GM19328 (cell line): ENCODE measurements around the gene DPCD.
"Not testable (repeated sequence)": the region's sequence is repeated elsewhere in the genome, so short reads cannot be mapped to it uniquely, and the experiment has no call there.

Source experiments
- ATAC-seq: cut with Tn5 transposase; IDR thresholded peaks from one replicate; pipeline ENCODE4 v1.9.1; 2021; ENCODE audit warnings: mild to moderate bottlenecking, moderate library complexity; ENCODE audit not compliant: unreplicated experiment

DPCD gene

DNA sequence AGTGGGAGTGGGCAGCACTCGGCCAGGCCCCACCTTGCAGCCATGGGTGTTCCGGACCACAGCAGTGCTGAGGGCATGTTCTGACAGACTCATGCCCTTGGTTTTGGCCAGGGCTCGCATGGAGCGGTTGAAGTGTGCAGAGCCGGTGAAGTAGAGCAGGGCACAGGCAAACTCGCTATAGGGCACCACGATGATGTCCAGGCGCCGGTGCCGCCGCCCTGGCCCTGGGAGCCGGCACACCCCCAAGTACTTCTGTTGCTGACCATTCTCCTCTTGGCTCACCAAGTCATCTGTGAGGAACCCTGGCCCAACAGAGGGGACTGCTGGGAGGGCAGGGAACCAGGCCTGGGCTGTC lies 8.6 kb upstream of the DPCD start:
- no peak for ATAC-seq

DNA sequence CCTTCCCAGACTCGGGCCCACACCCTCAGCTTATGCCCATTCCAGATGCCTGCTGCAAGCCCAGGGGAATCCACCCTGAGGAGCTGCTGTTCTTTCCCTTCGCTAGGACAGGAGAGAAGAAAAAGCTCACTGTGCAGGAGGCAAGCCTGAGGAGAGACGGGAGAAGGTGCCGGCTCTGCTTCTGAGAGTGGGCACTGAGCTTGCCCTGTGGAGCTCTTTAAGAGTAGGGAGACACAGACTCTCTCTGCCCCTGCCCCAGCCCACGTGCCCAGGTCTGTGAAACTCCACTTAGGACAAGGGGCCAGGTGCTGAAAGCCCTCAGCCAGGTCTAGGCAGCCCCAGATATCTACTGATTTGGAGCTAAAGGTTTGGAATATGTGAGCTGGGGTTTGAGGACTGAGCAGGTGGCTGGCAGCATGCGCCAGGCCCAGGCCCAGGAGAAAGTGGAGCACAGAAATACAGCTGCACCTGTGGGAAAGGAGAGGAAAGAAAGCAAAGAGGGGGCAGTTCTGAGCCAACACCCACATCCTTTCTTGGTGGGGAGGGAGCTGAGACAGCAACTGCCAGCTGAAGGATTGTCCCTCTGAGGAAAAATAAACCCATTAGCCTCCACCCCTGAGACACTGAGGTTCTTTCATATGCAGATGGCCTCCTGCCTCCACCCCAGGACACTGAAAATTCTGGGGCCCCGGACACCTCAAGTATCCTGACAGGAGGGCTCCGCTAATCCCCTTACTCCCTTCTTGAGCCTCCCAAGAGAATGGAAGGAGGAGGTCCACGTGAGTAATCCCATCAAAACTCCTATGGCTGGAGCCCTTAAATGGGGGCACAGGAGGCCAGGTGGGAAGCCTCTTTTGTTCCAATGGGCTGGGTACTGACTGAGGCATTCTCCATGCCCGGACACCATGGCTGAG lies 7.4 kb upstream of the DPCD start:
- ATAC-seq: no peak

GRCh38 chr10:101585841-101586240 lies 2.3 kb upstream of the DPCD start:
- ATAC-seq: no peak

DNA sequence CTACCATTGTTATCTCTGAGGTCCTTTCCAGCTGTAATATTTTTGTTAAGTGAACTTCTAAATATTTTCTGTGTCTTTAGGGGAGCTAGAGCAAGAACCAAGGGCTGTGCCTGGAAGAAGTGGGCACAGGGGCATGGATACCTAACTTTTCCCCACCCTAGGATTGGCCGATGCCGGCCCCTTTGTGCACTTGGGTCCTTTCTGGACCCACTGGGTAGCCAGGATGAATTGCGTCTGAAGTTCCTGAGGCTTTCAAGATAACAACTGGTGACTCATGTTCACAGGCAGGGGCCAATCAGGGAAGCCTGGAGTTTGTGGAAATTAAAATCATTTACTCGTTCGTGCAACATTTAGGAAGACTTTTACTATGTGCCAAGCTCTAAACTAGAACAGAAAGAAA lies 758 bp downstream of the DPCD start:
- ATAC-seq: no peak

DNA sequence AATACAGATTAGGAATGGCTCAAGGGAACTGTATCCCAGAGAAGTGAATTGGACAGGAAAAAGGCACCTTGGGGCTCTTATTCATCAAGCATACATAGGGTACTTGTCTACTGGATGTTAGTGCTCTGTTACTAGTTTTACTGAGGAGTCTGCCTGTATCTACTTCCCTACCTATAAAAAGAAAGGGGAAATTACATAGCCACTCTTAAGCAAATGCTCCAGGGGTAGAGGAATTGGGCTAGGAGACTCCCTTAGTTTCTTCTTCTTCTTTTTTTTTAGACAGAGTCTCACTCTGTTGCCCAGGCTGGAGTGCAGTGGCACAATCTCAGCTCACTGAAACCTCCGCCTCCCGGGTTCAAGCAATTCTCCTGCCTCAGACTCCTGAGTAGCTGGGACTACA lies 5.2 kb downstream of the DPCD start:
- not testable (repeated sequence) for ATAC-seq

DNA sequence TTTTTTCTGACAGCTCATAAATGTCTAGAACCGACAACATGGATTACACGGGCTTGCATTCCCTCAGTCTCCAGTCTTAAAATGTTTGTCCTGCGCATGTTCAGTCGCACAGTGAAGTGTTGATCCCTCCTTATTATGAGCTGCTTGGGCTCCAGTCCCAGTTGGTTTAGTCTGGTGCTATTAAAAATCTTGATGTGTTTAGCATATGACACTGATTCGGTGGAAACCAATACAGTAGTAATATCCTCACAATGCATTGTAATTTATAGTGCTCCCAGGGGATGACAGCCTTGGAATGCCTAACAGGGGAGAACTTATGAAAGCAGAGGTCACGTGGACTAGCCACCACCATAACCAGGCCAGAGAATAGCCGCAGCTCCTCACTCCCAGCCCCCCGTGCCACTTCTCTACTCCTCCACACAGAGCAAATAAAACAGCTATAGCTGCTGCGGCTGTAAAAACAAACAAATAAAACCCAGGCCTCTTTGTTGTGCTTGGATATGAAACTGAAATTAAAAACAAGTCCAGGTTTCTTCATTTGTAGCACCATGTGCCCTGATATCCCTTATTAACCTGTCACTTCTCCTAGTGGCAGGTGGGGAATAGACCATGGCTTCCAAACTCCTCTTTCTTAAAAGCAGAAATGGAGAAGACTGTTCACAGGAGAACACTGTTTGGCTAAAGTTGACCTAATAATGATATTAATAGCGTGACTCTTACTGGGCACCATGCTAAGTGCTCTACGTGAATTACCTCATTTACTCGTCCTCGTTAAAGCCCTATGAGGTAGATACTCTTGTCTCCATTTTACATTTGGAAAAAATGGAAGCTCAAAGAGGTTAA lies 7.7 kb downstream of the DPCD start:
- no peak for ATAC-seq

DNA sequence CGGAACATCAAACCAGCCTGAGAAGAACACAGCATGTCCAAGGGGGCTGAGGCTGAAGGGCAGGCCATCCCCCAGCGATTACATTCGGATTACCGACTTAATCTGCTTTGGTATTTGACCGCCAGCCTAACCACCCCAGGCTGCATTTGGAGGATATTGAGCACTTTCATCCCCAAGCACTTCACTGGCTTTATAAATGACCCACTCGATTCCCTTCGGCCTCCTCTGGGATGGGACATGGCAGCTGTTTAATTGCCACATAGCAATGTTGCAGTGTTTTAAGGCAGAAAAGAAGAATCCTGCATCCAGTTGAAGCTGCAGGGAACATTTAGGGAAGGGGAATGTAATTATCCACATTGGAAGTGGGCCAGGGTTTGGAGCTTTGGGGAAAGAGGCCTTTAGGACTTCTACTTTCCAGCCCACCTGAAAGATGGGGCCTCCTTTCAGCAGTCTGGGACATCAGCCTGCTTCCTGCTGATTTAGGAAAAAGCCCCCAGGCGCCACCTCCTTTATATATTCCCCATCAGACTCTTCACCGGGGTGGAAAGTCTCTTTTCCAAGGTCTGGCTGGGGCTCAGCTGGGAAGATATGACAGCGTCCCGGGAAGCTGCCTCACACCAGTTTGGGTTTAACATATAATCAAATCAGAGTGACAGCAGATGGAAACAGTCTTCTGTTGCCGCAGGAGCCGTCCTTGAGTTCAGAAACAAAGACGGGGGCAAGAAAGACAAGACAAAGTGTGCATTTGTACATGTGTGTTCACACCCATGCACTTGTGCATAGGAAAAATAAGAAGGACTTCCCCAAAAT lies 9.2 kb downstream of the DPCD start:
- no peak for ATAC-seq

DNA sequence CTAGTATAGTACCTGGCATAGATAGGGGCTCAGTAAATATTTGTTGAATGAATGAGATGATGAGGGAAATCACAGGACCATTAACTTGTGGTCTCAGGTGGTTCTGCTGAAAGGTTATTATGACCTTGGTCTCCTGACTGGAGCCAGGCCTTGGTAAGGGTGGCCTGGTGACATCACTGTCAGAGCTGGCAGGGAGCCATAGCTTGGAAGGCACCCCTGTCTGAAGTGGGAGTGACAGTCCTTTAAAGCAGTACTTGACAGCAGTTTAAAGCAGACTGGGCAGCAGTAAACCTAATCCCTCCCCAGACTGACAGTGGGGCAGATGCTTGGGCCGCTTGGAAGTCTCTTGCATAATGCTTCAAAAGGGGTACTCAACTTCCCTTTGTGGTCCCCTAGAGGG lies 13.4 kb downstream of the DPCD start:
- ATAC-seq: no peak

DNA sequence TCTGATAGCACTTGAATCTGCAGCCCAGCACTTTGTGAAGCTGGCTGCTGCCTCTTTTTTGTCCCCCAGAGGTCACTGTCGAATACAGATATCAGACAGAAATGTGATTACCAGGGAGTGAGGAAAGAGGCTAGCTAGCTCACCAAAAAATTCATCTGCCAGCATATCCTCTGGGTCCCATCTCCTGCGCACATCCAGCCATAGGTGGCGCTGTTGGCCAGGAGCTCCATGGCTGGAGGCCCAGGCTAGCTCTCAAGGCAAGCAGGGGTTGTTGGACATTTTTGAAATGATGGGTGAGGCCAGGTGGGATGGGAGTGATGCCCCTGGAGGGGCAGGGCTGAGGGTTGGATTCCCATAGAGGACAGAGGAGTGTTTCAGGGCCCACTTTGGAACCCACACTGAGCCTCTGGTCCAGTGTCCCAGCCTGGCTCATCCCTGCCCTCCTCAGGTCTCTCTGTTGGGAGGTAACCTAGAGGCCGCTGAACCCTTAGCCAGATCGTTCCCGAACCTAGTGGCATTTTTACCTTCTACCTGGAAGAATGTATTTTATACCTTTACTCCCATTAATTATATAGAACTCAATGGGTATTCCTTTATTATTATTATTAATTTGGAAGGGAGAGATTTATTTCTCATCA lies 14.8 kb downstream of the DPCD start:
- ATAC-seq: no peak

DNA sequence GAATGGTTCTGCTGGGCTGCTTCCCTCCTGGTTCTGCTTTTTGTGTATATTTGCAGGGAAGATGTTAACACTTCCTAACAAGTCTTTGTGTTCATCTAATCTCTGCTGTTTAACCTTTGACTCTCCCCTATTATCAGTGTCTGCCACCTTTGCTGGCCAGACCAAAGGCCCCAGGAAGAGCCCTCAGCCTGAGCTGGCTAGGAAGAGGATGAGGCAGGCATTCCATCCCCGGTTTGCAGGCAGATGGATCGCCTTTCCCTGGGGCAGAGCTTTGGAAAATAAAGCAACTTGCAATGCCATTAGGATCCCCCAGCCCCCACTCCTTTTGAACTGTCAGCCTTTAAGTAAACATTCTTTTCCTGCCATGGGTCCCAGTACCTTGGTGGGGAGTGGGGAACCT lies 19.0 kb downstream of the DPCD start:
- no peak for ATAC-seq

GRCh38 chr10:101609481-101609880 lies 21.4 kb downstream of the DPCD start:
- no peak for ATAC-seq

GRCh38 chr10:101611096-101611905 lies 23.2 kb downstream of the DPCD start:
- no peak for ATAC-seq

- ATAC-seq: no peak
Measured at GRCh38 chr10:101612086-101612485, 24.0 kb downstream of the DPCD start.

GRCh38 chr10:101612872-101613271 lies 24.8 kb downstream of the DPCD start:
- no peak for ATAC-seq

GRCh38 chr10:101613646-101614045 lies 25.5 kb downstream of the DPCD start:
- no peak for ATAC-seq

DNA sequence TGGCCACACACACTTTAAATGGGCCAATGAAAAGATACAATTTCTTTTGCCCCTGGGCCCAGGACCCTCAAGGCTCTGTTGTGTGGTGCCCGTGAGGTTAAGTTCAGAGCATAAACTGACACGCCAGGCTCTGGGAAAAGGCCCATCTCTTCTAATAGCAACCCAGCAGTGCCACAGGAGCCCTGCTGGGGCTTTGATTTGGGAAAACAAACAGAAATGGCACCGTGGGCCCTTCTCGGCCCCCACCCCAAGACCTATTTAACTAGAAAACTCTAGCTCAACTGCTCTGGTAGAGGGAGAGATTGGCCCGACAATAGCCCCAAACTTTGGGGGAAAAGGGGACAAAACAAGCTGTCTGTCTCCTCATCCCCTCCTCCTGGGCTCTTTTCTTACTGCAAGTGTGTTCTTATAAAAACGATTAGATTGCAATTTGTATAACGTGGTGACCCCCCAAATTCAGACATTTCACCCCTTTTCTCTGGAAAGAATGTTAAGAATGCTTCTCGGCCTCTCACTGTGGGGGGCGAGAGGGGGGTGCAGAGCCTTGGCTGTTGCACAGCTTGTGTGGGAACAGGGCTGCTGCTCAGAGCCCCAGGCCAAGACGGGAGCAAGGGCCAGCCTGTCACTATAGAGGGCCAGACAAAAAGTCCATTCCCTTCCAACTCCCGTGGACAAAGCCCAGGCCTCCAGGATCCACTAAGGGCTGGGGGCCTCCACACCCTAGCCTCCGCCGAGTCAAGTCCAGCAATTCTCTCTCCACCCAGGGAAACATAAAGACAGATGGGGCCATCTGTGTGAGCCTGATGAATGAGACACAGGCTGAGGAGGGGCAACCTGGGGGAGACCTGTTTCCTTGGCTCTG lies 26.8 kb downstream of the DPCD start:
- ATAC-seq: no peak

DNA sequence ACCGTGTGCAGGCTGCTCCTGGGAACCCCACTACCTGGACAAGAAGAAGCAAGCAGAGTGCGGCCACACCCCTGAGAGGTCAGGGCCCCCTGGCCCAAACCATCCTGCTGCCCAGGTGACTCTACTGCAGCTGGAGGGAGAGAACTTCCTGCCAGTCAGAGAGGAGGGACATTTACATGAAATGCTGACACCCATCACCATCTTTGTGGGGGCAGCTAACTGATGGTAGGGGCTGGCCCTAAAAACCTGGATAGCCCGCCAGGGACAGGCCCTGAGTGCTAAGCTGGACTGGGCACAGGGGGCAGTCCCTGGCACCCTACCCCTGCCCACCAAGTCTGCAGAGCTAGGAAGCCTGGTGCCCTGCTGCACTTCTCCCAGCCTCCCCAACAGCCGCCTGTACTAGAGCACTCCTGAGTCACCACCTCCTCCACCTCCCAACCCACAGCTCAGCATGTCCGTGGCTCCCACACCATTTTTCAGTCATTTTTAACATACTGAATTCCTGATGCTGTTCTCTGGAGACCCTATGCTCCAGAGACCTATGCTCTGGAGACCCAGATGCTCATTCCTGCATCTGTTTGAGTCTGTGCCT lies 27.5 kb downstream of the DPCD start:
- ATAC-seq: no peak

- no peak for ATAC-seq
Measured at GRCh38 chr10:101616415-101617101, 28.4 kb downstream of the DPCD start.
